ENCODE data around the gene MYH1.

- TF ChIP-seq EZH2 (IDR thresholded peaks at IDR 0.05; ENCODE audit: insufficient read depth, poor library complexity, severe bottlenecking) (no peak), EZH2phosphoT487 (IDR thresholded peaks at IDR 0.05; ENCODE audit: insufficient read depth, low read depth) (no peak)
These were observed 48.9 kb downstream of the MYH1 start, which contains the start of gene MYH4 for GRCh38 chr17:10469459-10469858.

Measured in GM23248 (cell line).